Subcutaneous abdominal adipose tissue (tissue), 5 donors: Measurements from ENCODE around the gene RNF115.

Experiments used
- H3K27ac ChIP-seq: one replicate; pipeline ENCODE4 v1.7.0; 2013; ENCODE audit warnings: low read depth, mild to moderate bottlenecking, inconsistent platforms, low read length, moderate library complexity
- H3K27me3 ChIP-seq, 5 donors: one replicate each; pipeline ENCODE4 v1.7.0; 2013; ENCODE audit warnings: low read length in 5 of 5, inconsistent platforms in 1 of 5; ENCODE audit not compliant: control insufficient read depth in 5 of 5, insufficient read depth in 4 of 5
- H3K36me3 ChIP-seq, 5 donors: one replicate each; pipeline ENCODE4 v1.7.0; 2013; ENCODE audit warnings: low read length in 5 of 5; ENCODE audit not compliant: control insufficient read depth in 5 of 5, insufficient read depth in 5 of 5
- H3K4me1 ChIP-seq, 5 donors: one replicate each; pipeline ENCODE4 v1.7.0; 2013; ENCODE audit warnings: low read length in 5 of 5, mild to moderate bottlenecking in 3 of 5, moderate library complexity in 1 of 5; ENCODE audit not compliant: control insufficient read depth in 5 of 5, insufficient read depth in 5 of 5
- H3K4me3 ChIP-seq, 5 donors: one replicate each; pipeline ENCODE4 v1.7.0; 2013; ENCODE audit warnings: low read length in 5 of 5, low read depth in 1 of 5
- H3K9ac ChIP-seq, 5 donors: one replicate each; pipeline ENCODE4 v1.7.0; 2013; ENCODE audit warnings: low read length in 5 of 5, mild to moderate bottlenecking in 4 of 5, moderate library complexity in 3 of 5
- H3K9me3 ChIP-seq, 5 donors: one replicate each; pipeline ENCODE4 v1.7.0; 2013; ENCODE audit warnings: low read length in 5 of 5; ENCODE audit not compliant: control insufficient read depth in 5 of 5
- donor health status: healthy.
- donor health status: healthy.
- donor health status: healthy.
- donor health status: healthy.
- donor health status: healthy.

Gene RNF115

DNA sequence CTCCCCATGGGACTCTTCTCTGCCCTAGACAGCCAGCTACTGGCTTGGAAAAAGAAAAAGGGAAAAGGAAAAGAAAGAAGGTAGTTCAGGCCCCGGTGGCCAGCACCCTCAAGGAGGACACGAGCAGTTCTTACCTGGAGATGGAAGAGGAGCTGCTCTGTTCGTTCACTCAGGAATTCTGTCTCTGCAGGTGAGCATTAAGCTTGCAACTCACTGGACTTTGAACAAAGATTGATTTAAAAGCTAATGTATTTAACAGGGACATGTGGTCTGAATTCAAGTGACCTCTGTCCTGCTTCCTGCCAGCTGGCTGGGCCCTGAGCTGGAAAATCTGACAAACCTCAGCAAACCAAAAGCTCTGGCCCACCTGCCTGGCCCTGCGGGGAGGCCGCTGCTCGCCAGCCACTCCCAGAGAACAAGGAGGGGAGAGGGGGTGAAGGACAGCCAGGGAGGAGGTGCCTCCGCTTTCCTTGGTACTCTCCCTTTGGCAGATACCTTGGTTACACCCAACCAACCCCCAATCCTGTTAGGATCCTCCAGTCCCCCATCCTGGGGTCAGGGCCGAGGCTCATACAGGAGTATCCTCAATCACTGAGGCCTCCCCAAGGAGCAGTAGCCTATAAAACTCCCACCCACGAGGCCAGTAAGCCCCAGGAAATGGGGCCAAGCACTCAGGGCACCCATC is 116.6 kb downstream of the RNF115 start, which contains the start of gene PDZK1:
Gene PDZK1 (minus strand): TSS at position 186 of the 685 bp plus-strand sequence. CDS start 19,347 bp downstream, outside the sequence.
- Histone ChIP-seq H3K4me1 (peaks cover 0 to 10% (median 5%) of the 10 kb centered on the region in 5 donors), H3K36me3 (no peaks in the 10 kb centered on the region), H3K9ac (no peak within 1 kb of the TSS), H3K4me3 (no peak within 1 kb of the TSS), H3K9me3 (no peaks in the 10 kb centered on the region), H3K27me3 (no peaks in the 10 kb centered on the region), H3K27ac (no peak within 1 kb of the TSS)

DNA sequence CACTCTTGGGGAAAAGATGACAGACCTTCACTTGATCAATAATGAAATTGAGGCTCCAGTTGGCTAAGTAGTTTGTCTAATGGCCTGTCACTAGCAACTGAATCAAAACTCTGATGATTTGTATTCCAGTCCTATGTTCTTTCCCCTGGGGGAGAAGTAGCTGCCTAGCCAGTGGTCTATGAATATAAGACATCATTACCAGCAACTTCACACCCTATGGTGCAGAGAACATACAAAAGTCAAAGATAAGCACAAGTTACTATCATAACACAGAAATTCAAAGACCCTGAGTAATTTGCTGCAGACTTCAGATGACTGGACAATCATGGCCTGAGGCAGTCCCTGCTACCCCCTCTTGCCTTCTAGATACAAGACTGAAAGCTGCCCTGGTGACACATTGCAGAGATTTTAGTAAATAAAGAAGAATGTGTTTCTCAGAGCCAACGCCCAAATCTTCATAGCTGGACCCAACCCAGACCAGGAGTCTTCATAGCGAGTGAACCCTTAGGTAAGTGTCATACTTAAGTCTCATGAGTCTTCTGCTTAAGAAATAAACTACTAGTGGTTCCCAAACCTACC is 117.7 kb downstream of the RNF115 start:
- H3K36me3 ChIP-seq = no peaks in the 10 kb centered on the region
- H3K27me3 ChIP-seq = no peaks in the 10 kb centered on the region
- H3K9me3 ChIP-seq = no peaks in the 10 kb centered on the region
- H3K9ac ChIP-seq = no peak overlapping the region
- H3K4me1 ChIP-seq = peaks cover 0 to 10% (median 5%) of the 10 kb centered on the region in 5 donors
- H3K4me3 ChIP-seq = no peak overlapping the region
- no peak overlapping the region for H3K27ac ChIP-seq

DNA sequence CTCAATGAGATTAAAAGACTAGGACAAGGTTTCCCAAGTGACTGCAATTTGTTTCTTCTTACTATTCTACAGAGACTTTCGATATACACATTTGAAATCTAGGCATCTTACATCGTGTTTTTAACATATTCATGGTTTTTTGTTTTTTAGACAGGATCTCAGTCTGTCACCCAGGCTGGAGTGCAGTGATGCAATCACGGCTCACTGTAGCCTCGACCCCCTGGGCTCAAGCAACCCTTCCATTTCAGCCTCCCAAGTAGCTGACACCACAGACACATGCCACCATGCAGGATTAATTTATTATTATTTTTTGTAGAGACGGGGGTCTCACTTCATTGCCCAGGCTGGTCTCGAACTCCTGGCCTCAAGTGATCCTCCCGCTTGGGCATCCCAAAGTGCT is 118.3 kb downstream of the RNF115 start:
- Histone ChIP-seq H3K27ac (no peak overlapping the region), H3K9ac (no peak overlapping the region)

DNA sequence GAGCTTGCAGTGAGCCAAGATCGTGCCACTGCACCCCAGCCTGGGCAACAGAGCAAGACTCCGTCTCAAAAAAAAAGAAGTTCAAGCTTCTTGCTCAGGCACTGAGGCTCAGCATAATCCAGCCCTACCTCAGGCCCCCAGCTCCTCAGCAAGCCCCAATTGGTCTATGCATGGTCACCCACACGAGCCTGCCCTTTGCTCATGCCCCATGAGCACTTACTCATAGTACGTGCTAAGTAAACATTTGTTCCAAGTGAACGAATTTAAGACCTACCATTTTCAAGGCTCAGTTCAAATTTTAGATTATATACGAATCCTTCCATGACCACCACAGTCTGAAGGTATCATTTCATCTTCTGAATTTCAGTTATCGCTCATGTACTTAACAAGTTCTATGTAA is 121.1 kb downstream of the RNF115 start:
- H3K9ac ChIP-seq = no peak overlapping the region
- no peaks in the 10 kb centered on the region for H3K27me3 ChIP-seq
- peaks cover 0 to 10% (median 5%) of the 10 kb centered on the region in 5 donors for H3K4me1 ChIP-seq
- no peak overlapping the region for H3K4me3 ChIP-seq
- no peak overlapping the region for H3K27ac ChIP-seq
- H3K36me3 ChIP-seq = no peaks in the 10 kb centered on the region
- no peaks in the 10 kb centered on the region for H3K9me3 ChIP-seq

More for the DNA sequence above, 118.3 kb downstream of the RNF115 start:
- no peaks in the 10 kb centered on the region for H3K9me3 ChIP-seq
- H3K36me3 ChIP-seq = no peaks in the 10 kb centered on the region
- peaks cover 0 to 10% (median 5%) of the 10 kb centered on the region in 5 donors for H3K4me1 ChIP-seq
- no peaks in the 10 kb centered on the region for H3K27me3 ChIP-seq
- H3K4me3 ChIP-seq = no peak overlapping the region

DNA sequence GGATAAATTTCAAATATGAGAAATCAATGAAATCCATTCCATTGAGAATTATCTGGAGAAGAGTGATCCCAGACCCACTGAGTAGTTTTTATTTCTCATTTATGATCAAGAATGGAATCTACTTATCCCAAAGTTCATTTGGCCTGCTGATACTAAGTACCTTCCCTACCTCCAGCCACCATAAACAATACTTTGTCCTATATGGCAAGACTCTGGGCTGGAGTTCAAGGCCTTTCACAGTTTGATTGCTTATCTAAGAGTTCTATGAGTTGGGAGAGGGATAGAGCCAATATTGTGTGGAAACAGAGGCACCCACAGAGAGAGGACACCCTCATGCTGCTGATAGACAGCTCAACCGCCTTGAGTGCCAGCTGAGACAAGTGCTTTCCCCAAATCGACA is 121.8 kb downstream of the RNF115 start:
- Histone ChIP-seq H3K4me1 (peaks cover 0 to 2% (median 0%) of the 10 kb centered on the region in 5 donors), H3K4me3 (no peak overlapping the region), H3K9ac (no peak overlapping the region), H3K9me3 (no peaks in the 10 kb centered on the region), H3K36me3 (no peaks in the 10 kb centered on the region), H3K27me3 (no peaks in the 10 kb centered on the region), H3K27ac (no peak overlapping the region)

DNA sequence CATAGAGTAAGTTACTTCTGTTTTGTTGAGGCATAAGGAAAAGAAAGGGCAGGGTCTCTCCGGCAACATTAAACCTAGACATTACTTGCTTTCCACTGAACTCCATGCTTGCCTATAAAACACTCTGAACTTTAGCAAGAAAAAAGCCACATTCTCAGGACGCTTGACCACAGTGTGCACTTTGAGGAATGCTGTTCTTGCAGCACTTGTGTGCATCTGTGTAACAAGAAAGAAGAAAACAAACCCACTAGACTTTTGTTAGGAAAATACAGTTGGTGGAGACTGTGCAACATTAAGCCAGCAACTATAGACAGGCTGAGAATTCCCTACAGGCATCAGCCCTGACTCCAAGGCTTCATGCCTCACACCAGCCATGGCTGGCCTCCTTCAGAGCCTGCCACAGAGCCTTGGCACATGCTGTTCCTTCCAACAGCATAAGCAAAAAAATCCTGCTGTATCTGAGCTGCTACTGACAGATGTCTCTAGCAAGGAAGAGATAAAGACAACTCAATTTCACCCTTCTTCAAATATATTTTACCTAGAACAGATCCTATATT is 122.5 kb downstream of the RNF115 start:
- no peaks in the 10 kb centered on the region for H3K4me1 ChIP-seq
- no peak overlapping the region for H3K27ac ChIP-seq
- H3K9me3 ChIP-seq = no peaks in the 10 kb centered on the region
- no peak overlapping the region for H3K4me3 ChIP-seq
- H3K36me3 ChIP-seq = no peaks in the 10 kb centered on the region
- H3K27me3 ChIP-seq = no peaks in the 10 kb centered on the region
- H3K9ac ChIP-seq = no peak overlapping the region

DNA sequence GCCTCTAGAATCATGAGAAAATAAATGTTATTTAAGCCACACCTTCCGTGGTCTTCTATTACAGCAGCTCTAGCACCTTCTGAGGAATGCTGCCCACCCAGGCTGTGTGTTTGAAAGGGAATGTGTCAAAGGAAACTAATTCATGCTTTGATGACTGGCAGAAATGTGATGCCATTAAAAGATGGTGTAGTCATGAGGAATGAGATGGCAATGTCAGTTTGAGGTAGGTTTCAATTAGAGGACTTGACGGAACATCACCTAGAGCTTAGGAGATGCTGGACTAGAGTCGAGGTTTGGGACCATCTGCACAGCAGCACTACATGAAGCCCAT is 127.3 kb downstream of the RNF115 start:
- Histone ChIP-seq H3K27ac (no peak overlapping the region), H3K36me3 (no peaks in the 10 kb centered on the region), H3K4me1 (no peaks in the 10 kb centered on the region), H3K4me3 (no peak overlapping the region), H3K9ac (no peak overlapping the region), H3K27me3 (no peaks in the 10 kb centered on the region), H3K9me3 (no peaks in the 10 kb centered on the region)

DNA sequence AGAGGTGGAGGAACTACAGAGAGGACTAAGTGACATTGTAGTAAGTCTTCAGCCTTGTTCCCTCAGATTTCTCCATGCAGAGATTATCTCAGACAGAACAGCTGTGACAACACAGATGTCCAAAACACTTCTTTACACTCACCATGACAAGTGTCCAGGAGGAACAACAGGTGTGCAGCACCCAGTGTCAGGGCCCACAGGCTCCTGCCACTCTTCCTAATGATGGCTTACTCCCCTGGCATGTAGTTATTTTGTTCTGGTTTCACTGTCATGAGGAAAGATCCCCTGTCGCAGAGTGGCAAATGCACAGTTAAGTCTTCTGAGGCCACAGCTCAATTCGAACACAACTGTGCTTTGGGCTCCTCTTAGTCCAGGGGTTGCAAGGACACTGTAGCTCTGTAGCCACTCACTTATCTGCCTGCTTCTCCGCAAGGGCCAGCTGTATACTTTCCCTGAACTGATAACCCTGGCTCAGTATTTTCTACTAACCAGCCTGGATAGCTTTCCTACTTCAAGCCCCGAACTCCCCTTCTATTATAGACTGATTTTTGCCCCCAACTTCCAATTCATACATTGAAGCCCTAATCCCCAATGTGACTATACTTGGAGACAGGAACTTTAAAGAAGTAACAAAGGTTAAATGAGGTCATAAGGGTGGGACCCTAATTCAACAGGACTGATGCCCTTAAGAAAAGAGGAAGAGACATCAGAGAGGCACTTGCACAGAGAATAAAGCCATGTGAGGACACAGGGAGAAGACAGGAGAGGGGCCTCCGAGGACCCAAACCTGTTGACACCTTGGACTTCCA is 127.9 kb downstream of the RNF115 start:
- no peaks in the 10 kb centered on the region for H3K9me3 ChIP-seq
- no peaks in the 10 kb centered on the region for H3K36me3 ChIP-seq
- H3K27ac ChIP-seq = no peak overlapping the region
- H3K4me1 ChIP-seq = peaks cover 0 to 4% (median 0%) of the 10 kb centered on the region in 5 donors
- no peak overlapping the region for H3K4me3 ChIP-seq
- no peak overlapping the region for H3K9ac ChIP-seq
- H3K27me3 ChIP-seq = no peaks in the 10 kb centered on the region

DNA sequence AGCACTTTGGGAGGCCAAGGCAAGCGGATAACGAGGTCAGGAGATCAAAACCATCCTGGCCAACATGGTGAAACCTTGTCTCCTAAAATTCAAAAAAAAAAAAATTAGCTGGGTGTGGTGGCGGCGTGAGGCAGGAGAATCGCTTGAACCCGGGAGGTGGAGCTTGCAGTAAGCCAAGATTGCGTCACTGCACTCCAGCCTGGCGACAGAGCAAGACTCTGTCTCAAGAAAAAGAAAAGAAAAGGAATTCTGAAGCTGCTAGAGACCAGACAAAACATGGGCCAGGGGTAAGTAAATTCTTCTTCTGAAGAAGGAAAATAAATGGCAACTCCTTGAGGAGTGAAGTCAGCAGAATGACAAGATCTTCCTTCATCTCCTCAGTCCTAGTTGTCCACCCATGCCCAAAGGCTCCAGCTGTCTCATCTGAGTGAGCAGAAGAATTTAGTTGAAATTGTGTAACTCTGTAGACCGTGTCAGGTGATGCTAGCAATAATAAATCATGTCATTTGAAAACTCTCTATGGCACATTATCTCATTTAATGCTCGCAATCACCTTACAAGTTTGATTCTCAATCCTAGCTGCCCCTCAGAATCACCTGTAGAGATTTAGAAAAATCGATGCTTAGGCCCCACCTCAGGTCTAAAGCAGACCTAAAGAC is 131.0 kb downstream of the RNF115 start:
- no peak overlapping the region for H3K9ac ChIP-seq
- no peaks in the 10 kb centered on the region for H3K27me3 ChIP-seq
- H3K4me1 ChIP-seq = peaks cover 0 to 8% (median 0%) of the 10 kb centered on the region in 5 donors
- H3K9me3 ChIP-seq = no peaks in the 10 kb centered on the region
- H3K36me3 ChIP-seq = no peaks in the 10 kb centered on the region
- H3K27ac ChIP-seq = no peak overlapping the region
- H3K4me3 ChIP-seq = no peak overlapping the region
